Erythroblast (primary cell): ENCODE results near the gene CLEC1B.

Source experiments
- GATA1 ChIP-seq: IDR thresholded peaks from 2 replicates; pipeline ENCODE4 v1.6.1; 2011; ENCODE audit warnings: low read depth, mild to moderate bottlenecking, control low read depth, low read length, moderate library complexity
- POLR2A ChIP-seq: IDR thresholded peaks from 2 replicates; pipeline ENCODE4 v1.6.1; 2011; ENCODE audit warnings: mild to moderate bottlenecking, low read length

DNA sequence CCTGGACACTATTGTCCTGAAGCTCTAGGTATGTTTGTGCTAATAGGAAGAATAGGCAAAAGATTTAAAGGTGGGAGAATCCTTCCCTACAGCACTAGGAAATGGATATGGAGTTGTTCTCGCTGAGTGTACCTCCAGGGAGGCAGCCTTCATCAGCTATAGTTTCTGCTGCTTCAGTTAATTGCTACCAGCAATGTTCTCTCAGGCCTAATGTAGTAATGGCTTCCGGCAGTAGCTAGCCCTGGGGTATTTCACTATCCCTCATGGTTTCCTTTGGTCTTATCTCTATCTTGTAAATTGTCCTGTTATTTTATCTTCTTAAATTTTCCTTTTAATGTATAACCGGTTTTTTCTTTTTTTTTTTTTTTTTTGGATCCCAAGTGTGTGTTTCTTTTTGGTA, 37.0 kb downstream of the CLEC1B start:
- no peak for TF ChIP-seq GATA1
- TF ChIP-seq POLR2A = no peak
